ENCODE measurements around the gene MAN2A2.

- TF ChIP-seq, protein P1, sequence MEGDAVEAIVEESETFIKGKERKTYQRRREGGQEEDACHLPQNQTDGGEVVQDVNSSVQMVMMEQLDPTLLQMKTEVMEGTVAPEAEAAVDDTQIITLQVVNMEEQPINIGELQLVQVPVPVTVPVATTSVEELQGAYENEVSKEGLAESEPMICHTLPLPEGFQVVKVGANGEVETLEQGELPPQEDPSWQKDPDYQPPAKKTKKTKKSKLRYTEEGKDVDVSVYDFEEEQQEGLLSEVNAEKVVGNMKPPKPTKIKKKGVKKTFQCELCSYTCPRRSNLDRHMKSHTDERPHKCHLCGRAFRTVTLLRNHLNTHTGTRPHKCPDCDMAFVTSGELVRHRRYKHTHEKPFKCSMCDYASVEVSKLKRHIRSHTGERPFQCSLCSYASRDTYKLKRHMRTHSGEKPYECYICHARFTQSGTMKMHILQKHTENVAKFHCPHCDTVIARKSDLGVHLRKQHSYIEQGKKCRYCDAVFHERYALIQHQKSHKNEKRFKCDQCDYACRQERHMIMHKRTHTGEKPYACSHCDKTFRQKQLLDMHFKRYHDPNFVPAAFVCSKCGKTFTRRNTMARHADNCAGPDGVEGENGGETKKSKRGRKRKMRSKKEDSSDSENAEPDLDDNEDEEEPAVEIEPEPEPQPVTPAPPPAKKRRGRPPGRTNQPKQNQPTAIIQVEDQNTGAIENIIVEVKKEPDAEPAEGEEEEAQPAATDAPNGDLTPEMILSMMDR (IDR thresholded peaks at IDR 0.05; ENCODE audit: extremely low read depth in 1 of 2, insufficient read depth in 1 of 2, low read depth in 1 of 2, low read length in 2 of 2), result no peak
- no peak for TF ChIP-seq MYC (IDR thresholded peaks at IDR 0.05; ENCODE audit: low read depth, low read length)
- no peak for TF ChIP-seq JUN (IDR thresholded peaks at IDR 0.05; ENCODE audit: borderline replicate concordance, insufficient read depth, insufficient read length, low read depth)
- TF ChIP-seq POLR2A (IDR thresholded peaks at IDR 0.05; ENCODE audit: low read depth, low read length), result no peak
- TF ChIP-seq, protein P2, sequence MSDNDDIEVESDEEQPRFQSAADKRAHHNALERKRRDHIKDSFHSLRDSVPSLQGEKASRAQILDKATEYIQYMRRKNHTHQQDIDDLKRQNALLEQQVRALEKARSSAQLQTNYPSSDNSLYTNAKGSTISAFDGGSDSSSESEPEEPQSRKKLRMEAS (IDR thresholded peaks at IDR 0.05; ENCODE audit: insufficient read depth, insufficient read length), result no peak
Measured at GRCh38 chr15:90948506-90948905, 45.4 kb downstream of the MAN2A2 start.
